Mesenchymal stem cell (in vitro differentiated cells and primary cell): ENCODE data around the gene RPL10.

Source experiments
- DNase-seq: peaks from one replicate; pipeline ENCODE4 v3.0.0-alpha.2; 2013
- H2AFZ ChIP-seq: one replicate; pipeline ENCODE4 v1.6.1; 2013; ENCODE audit warnings: low read depth, mild to moderate bottlenecking, control low read depth, inconsistent platforms, low read length, moderate library complexity
- H2AK5ac ChIP-seq: 2 replicates; pipeline ENCODE4 v1.6.1; 2013; ENCODE audit warnings: low read length, moderate library complexity, mild to moderate bottlenecking, inconsistent platforms; ENCODE audit not compliant: severe bottlenecking
- H2BK120ac ChIP-seq: one replicate; pipeline ENCODE4 v1.6.1; 2013; ENCODE audit warnings: low read depth, mild to moderate bottlenecking, inconsistent platforms, low read length, moderate library complexity
- H2BK12ac ChIP-seq, 2 experiments: one replicate each; pipeline ENCODE4 v1.6.1; 2013; ENCODE audit warnings: inconsistent platforms in 2 of 2, low read length in 2 of 2, mild to moderate bottlenecking in 2 of 2, moderate library complexity in 2 of 2, control low read depth in 1 of 2
- H2BK15ac ChIP-seq: one replicate; pipeline ENCODE4 v1.6.1; 2013; ENCODE audit warnings: mild to moderate bottlenecking, low read depth, inconsistent platforms; ENCODE audit not compliant: poor library complexity, severe bottlenecking
- H2BK5ac ChIP-seq: 2 replicates; pipeline ENCODE4 v1.6.1; 2013; ENCODE audit warnings: low read depth, mild to moderate bottlenecking, low read length, control low read depth, inconsistent platforms; ENCODE audit not compliant: poor library complexity, severe bottlenecking
- H3K14ac ChIP-seq, 2 experiments: one replicate each; pipeline ENCODE4 v1.6.1; 2013; ENCODE audit warnings: inconsistent platforms in 2 of 2, low read length in 2 of 2, control low read depth in 1 of 2, mild to moderate bottlenecking in 1 of 2, moderate library complexity in 1 of 2
- H3K18ac ChIP-seq, 2 experiments: one replicate each; pipeline ENCODE4 v1.6.1; 2013; ENCODE audit warnings: inconsistent platforms in 2 of 2, low read length in 2 of 2, control low read depth in 1 of 2, low read depth in 1 of 2, mild to moderate bottlenecking in 1 of 2
- H3K23ac ChIP-seq, 2 experiments: one replicate each; pipeline ENCODE4 v1.6.1; 2013; ENCODE audit warnings: inconsistent platforms in 2 of 2, low read length in 2 of 2, mild to moderate bottlenecking in 2 of 2, moderate library complexity in 2 of 2, control low read depth in 1 of 2
- H3K27ac ChIP-seq: 2 replicates; pipeline ENCODE4 v1.5.1; 2013; ENCODE audit warnings: mild to moderate bottlenecking, moderate library complexity, low read length, control low read depth, inconsistent platforms; ENCODE audit not compliant: poor library complexity, severe bottlenecking
- H3K27me3 ChIP-seq, 2 experiments: 2 replicates each; pipeline versions ENCODE4 v1.6.1 to v1.7.0; 2013; ENCODE audit warnings: low read length in 2 of 2, mild to moderate bottlenecking in 2 of 2, moderate library complexity in 2 of 2, control low read depth in 1 of 2, inconsistent platforms in 1 of 2; ENCODE audit not compliant: control insufficient read depth in 1 of 2, insufficient read depth in 1 of 2
- H3K36me3 ChIP-seq, 2 experiments: 2 replicates each; pipeline versions ENCODE4 v1.6.1 to v1.7.0; 2013; ENCODE audit warnings: low read length in 2 of 2, control low read depth in 1 of 2, inconsistent platforms in 1 of 2, low read depth in 1 of 2, mild to moderate bottlenecking in 1 of 2; ENCODE audit not compliant: insufficient read depth in 2 of 2, control insufficient read depth in 1 of 2
- H3K4ac ChIP-seq, 2 experiments: one replicate each; pipeline ENCODE4 v1.6.1; 2013; ENCODE audit warnings: inconsistent platforms in 2 of 2, low read length in 2 of 2, mild to moderate bottlenecking in 2 of 2, moderate library complexity in 2 of 2, control low read depth in 1 of 2, low read depth in 1 of 2
- H3K4me1 ChIP-seq: 2 replicates; pipeline ENCODE4 v1.6.1; 2013; ENCODE audit warnings: low read depth, low read length, control low read depth; ENCODE audit not compliant: control insufficient read depth, insufficient read depth
- H3K4me2 ChIP-seq: 2 replicates; pipeline ENCODE4 v1.6.1; 2013; ENCODE audit warnings: low read length, mild to moderate bottlenecking, inconsistent platforms; ENCODE audit not compliant: poor library complexity, severe bottlenecking
- H3K4me3 ChIP-seq, 2 experiments: 2 replicates each; pipeline versions ENCODE4 v1.5.1 to v1.7.0; 2013; ENCODE audit warnings: low read length in 2 of 2, mild to moderate bottlenecking in 2 of 2, control low read depth in 1 of 2, low read depth in 1 of 2; ENCODE audit not compliant: insufficient read depth in 1 of 2
- H3K79me1 ChIP-seq: replicated peaks from 2 replicates; pipeline ENCODE4 v1.6.1; 2013; ENCODE audit warnings: mild to moderate bottlenecking, control low read depth, low read length, inconsistent platforms; ENCODE audit not compliant: poor library complexity, severe bottlenecking
- H3K9ac ChIP-seq: 2 replicates; pipeline ENCODE4 v1.7.0; 2013; ENCODE audit warnings: mild to moderate bottlenecking, low read length, moderate library complexity
- H3K9me3 ChIP-seq: 2 replicates; pipeline ENCODE4 v1.7.0; 2013; ENCODE audit warnings: mild to moderate bottlenecking, low read length; ENCODE audit not compliant: control insufficient read depth
- H4K8ac ChIP-seq: one replicate; pipeline ENCODE4 v1.6.1; 2013; ENCODE audit warnings: inconsistent platforms, mild to moderate bottlenecking, low read length, moderate library complexity
- H4K91ac ChIP-seq: one replicate; pipeline ENCODE4 v1.6.1; 2013; ENCODE audit warnings: mild to moderate bottlenecking, low read length, inconsistent platforms
- WGBS: methylation state at CpG from one replicate; pipeline ENCODE4 v1.1.7; 2013; ENCODE audit warnings: mixed read lengths; 5-methylcytosine and 5-hydroxymethylcytosine counted together

The RPL10 gene

GRCh38 chrX:154372612-154373022 lies 25.6 kb upstream of the RPL10 start:
- no peak overlapping the region for H3K18ac ChIP-seq
- no peak overlapping the region for H2BK120ac ChIP-seq
- no peak overlapping the region for H2AK5ac ChIP-seq
- peaks cover 5% of the 10 kb centered on the region for H3K79me1 ChIP-seq
- no peak overlapping the region for H3K4ac ChIP-seq
- no peak overlapping the region for H4K91ac ChIP-seq
- no peak overlapping the region for H4K8ac ChIP-seq
- peak overlapping the region; percentile 36 for H3K9ac ChIP-seq
- peak; percentile 60 for DNase-seq
- H3K4me1 ChIP-seq, result peaks cover 22% of the 10 kb centered on the region
- peaks cover under 1 to 19% of the 10 kb centered on the region in 2 experiments for H3K36me3 ChIP-seq
- 42% methylated on average over 2 of the region's 5 CpGs for WGBS
- H2BK5ac ChIP-seq, result no peak overlapping the region
- no peak overlapping the region for H3K23ac ChIP-seq
- H3K4me2 ChIP-seq, result no peak overlapping the region
- no peak overlapping the region for H2BK12ac ChIP-seq
- H3K27me3 ChIP-seq, result no peaks in the 10 kb centered on the region
- H3K4me3 ChIP-seq, result peak overlapping the region in 1 of 2 experiments; percentile 67
- H3K9me3 ChIP-seq, result no peaks in the 10 kb centered on the region
- no peak overlapping the region for H3K14ac ChIP-seq
- peak overlapping the region; percentile 96 for H3K27ac ChIP-seq
- no peak overlapping the region for H2BK15ac ChIP-seq
- H2AFZ ChIP-seq, result no peak overlapping the region

- H3K36me3 ChIP-seq, result peaks cover 0 to 11% of the 10 kb centered on the region in 2 experiments
- DNase-seq, result peak; percentile 84
- H2BK5ac ChIP-seq, result no peak overlapping the region
- peak overlapping the region; percentile 15 to 49 for H3K4ac ChIP-seq
- H3K23ac ChIP-seq, result peak overlapping the region in 1 of 2 experiments; percentile 9
- peak overlapping the region in 1 of 2 experiments; percentile 4 for H3K14ac ChIP-seq
- H3K18ac ChIP-seq, result peak overlapping the region in 1 of 2 experiments; percentile 40
- no peaks in the 10 kb centered on the region for H3K27me3 ChIP-seq
- peak overlapping the region; percentile 48 for H2BK15ac ChIP-seq
- peak overlapping the region; percentile 83 for H3K9ac ChIP-seq
- peaks cover 5% of the 10 kb centered on the region for H3K79me1 ChIP-seq
- peak overlapping the region; percentile 69 for H4K8ac ChIP-seq
- H2BK120ac ChIP-seq, result no peak overlapping the region
- H3K4me2 ChIP-seq, result peak overlapping the region; percentile 47
- 11% methylated on average over 18 of the region's 23 CpGs for WGBS
- H2AK5ac ChIP-seq, result peak overlapping the region; percentile 77
- H3K4me3 ChIP-seq, result peak overlapping the region; percentile 44 to 77
- H3K27ac ChIP-seq, result peak overlapping the region; percentile 96
- peaks cover 19% of the 10 kb centered on the region for H3K4me1 ChIP-seq
- H2BK12ac ChIP-seq, result peak overlapping the region; percentile 4 to 66
- no peak overlapping the region for H2AFZ ChIP-seq
- H4K91ac ChIP-seq, result peak overlapping the region; percentile 57
- no peaks in the 10 kb centered on the region for H3K9me3 ChIP-seq
Measured at GRCh38 chrX:154373340-154374306, 24.6 kb upstream of the RPL10 start.

GRCh38 chrX:154374313-154375155 lies 23.6 kb upstream of the RPL10 start, which contains the start of gene FLNA:
FLNA (minus strand) TSS chrX:154374634; CDS start chrX:154371245, 3,389 bp downstream.
- peak within 1 kb of the TSS; percentile 57 for H2BK5ac ChIP-seq
- H3K27ac ChIP-seq, result peak within 1 kb of the TSS; percentile 96
- H2BK12ac ChIP-seq, result peak within 1 kb of the TSS; percentile 4 to 66
- peak within 1 kb of the TSS; percentile 83 for H3K9ac ChIP-seq
- no peaks in the 10 kb centered on the region for H3K9me3 ChIP-seq
- peak within 1 kb of the TSS in 1 of 2 experiments; percentile 41 for H3K14ac ChIP-seq
- H3K27me3 ChIP-seq, result no peaks in the 10 kb centered on the region
- no peak within 1 kb of the TSS for H2AFZ ChIP-seq
- H2AK5ac ChIP-seq, result peak within 1 kb of the TSS; percentile 76
- H3K4me1 ChIP-seq, result peaks cover 19% of the 10 kb centered on the region
- 32% methylated on average over 11 of the region's 95 CpGs for WGBS
- H3K18ac ChIP-seq, result peak within 1 kb of the TSS; percentile 54 to 73
- H4K91ac ChIP-seq, result peak within 1 kb of the TSS; percentile 57
- DNase-seq, result peak; percentile 14
- H3K36me3 ChIP-seq, result peaks cover 0 to 11% of the 10 kb centered on the region in 2 experiments
- peak within 1 kb of the TSS; percentile 44 to 77 for H3K4me3 ChIP-seq
- peak within 1 kb of the TSS; percentile 15 to 49 for H3K4ac ChIP-seq
- peak within 1 kb of the TSS; percentile 48 for H2BK15ac ChIP-seq
- H3K79me1 ChIP-seq, result peaks cover 5% of the 10 kb centered on the region
- H3K23ac ChIP-seq, result peak within 1 kb of the TSS in 1 of 2 experiments; percentile 9
- peak within 1 kb of the TSS; percentile 69 for H4K8ac ChIP-seq
- peak within 1 kb of the TSS; percentile 58 for H3K4me2 ChIP-seq
- peak within 1 kb of the TSS; percentile 19 for H2BK120ac ChIP-seq
